GM21723 (cell line): Measurements from ENCODE around the gene ATP2C2.
"Not testable (repeated sequence)": the region's sequence is repeated elsewhere in the genome, so short reads cannot be mapped to it uniquely, and the experiment has no call there.

Source experiments
- ATAC-seq: cut with Tn5 transposase; IDR thresholded peaks from one replicate; pipeline ENCODE4 v1.9.1; 2021; ENCODE audit warnings: mild to moderate bottlenecking, moderate library complexity; ENCODE audit not compliant: unreplicated experiment

ATP2C2 gene

DNA sequence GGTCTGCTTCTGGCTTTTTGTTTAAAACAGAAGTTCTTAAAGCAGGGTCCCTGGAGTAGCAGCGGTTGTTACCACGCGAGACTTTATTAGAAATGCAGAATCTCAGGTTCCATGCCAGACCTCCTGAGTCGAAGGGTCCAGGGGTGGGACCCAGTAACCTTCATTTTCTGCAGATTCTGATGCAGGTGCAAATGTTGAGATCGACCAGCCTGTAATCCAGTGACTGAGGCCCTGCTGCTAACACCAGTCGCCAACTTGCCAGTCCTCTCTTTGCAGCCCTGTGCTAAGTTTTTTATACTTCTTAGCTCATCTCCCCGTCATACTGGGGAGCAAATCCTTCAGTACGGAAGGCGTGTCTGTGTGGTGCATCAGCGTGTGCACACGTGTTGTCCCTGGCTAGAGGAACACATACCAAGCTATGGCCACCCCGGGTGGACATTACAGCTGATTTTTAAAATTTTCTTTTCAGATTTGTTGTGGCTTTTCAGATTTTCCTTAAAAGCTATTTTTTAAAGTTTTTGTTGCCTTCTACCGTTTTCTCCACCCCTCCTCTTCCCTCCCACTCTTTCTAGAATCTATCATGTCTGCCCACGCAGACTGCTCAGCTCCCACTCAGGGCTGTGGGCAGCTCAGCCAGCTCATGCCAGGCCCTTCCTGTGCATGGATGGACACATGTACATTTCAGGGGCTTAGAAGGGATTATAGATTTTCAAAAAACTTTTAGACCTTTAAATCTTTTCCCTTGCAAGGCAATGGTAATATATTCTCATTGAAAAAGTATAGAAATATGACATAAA is 78.5 kb downstream of the ATP2C2 start:
- ATAC-seq = no peak

DNA sequence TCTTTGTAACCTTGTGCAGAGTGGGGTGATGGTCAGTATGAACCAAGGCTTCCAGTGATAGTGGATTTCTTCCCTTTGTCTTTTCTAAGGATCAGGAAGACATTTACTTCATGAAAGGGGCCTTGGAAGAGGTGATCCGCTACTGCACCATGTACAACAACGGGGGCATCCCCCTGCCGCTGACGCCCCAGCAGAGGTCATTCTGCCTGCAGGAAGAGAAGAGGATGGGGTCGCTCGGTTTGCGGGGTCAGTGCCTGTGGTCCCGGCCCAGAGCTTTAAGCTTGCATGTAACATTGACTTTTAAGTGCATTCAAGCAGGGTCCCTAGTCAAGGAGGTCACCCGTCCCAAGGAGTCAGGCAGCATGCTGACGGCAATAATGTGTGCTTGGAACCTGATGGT is 80.1 kb downstream of the ATP2C2 start:
- ATAC-seq = no peak

DNA sequence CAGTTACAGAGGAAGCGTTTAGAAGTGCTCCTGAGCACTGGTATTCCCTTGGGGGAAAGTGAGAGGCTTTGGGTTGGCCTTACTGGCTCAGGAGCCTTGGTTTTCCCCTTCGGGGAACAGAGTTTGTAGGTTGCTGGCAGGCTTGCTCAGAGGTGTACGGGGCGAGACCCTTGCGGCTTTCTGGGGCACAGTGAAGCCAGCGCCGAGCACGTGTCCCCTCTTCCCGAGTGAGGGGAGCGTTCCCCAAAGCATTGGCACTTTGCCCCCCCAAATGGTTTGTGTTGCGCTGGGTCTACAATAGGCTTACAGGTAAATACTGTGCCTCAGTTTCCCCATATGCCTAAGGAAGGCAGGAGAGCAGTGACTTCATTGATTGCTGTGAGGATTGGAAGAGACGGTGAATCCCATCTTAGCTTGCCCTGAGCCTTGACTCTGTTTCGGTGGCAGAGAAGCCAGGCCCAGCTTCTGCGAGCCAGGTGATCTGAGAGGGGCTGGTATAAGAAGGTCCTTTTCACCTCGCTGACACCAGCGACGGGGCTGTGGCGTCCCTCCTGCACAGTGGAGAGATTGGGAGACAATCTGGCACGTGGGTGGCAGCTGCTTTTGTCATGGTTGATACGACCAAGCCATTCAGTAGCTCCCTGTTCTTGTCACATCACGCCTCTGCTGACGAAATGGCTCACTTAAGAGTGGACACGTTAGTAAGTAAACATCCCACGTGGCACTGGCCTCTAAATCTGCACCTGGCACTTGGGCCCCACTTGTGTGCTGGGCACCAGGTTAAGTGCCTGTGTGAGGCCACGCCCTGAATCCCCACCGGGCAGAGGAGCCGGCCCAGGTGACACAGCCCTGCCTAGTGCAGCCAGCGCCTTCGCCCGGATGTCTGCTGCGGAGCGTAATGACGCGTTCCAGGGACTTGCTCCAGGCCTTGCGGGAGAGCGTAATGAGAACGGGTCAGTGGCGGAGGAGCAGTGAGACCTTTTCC is 81.1 kb downstream of the ATP2C2 start:
- no peak for ATAC-seq

DNA sequence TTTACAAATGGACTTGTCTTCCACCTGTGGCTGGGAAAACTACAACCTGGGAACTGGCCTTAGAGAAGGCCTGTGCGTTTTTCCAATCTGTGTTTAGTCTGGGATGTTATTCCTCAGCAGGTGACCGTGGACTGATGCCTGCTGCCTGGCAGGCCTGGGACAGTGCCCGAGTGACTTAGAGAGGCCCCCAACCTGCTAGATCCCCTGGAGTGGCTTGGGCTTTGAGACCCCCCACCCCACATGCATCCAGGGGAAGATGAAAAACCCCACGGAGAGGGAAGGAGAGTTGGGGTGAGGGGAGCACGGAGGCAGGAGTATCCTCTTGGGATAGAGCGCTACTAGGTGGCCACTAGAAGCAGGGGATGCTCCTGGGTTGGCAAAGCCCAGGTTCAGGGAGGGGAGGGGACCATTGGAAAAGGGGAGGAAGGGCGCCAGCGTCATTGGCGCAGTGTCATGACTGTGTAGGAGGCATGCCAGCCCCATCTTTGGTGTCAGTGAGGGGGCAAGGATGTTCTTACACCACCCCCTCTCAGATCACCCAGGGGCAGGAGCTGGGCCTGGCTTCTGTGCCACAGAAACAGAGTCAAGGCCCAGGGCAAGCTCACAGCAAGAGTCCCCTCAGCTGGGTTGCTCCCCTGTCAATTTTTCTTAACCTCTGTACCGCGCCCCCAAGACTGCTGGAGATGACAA is 82.0 kb downstream of the ATP2C2 start:
- no peak for ATAC-seq

DNA sequence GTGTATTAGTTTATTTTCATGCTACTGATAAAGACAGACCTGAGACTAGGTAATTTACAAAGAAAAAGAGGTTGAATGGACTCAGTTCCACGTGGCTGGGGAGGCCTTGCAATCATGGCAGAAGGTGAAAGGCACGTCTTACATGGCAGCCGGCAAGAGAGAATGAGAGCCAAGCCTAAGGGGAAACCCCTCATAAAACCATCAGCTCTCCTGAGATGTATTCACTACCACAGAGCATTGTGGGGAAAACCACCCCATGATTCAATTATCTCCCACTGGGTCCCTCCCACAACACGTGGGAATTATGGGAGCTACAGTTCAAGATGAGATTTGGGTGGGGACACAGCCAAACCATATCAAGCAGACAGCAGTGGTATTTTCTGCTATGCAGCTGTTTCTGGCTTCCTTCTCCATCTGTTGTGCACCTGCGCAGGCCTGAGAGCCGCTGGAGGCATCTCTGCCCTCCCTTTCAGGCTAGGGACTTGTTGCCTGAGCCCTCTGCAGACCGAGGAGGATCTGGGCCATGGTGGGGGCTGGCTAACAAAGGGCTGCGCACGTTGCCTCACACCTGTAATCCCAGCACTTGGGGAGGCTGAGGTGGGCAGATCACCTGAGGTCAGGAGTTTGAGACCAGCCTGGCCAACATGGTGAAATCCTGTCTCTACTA is 82.8 kb downstream of the ATP2C2 start:
- ATAC-seq = not testable (repeated sequence)

DNA sequence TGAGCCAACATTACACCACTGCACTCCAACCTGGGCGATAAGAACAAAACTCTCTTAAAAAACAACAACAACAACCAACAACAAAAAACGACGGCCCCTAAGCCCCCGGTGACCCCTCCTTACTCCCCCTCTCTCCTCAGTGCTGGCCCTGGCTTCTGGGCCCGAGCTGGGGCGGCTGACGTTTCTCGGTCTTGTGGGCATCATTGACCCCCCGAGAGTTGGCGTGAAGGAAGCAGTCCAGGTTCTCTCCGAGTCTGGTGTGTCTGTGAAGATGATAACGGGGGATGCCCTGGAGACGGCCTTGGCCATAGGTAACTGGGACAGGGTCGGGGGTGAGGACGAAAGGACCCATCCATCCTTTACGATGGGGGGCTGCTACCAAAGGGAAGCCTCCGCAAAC is 83.4 kb downstream of the ATP2C2 start:
- ATAC-seq = no peak

DNA sequence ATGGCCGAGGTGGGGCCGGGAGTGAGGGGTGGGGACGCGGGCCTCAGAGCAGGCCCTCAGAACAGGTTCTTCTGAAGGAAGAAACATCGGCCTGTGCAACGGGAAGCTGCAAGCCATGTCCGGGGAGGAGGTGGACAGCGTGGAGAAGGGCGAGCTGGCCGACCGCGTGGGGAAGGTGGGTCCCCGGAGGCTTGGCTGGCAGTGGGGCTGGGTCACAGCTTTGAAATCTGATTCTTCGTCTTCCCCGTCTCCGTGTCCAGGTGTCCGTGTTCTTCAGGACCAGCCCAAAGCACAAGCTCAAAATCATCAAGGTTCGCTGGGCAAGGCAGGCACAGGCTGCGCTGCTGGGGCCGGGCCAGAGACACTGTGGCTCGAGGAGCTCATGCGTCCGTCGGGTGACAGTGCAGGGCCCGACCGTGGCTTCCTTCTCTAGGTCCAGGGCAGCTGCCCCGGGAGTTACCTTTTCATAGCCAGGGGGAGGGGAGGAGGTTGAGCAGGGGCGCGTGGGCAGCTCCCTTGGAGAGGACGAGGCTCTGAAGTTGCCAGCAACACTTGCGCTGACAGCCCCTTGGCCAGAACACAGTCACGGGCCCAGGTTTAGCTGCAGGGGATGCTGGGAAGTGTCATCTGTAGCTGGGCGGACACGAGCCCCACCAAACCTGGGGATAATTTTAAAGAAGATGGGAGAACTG is 84.9 kb downstream of the ATP2C2 start:
- no peak for ATAC-seq

DNA sequence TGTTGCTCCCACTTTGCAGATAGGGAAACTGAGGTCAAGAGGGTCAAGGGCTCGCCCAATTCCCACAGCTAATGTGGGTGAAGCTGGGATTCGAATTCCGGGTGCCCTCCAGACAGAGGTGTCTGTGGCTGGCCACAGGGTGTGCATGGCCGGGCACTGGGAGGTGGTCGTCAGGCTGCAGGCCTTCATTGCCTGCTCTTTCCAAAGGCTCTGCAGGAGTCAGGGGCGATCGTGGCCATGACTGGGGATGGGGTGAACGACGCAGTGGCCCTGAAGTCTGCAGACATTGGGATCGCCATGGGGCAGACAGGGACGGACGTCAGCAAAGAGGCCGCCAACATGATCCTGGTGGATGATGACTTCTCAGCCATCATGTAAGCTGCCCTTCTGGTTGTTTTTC is 86.3 kb downstream of the ATP2C2 start:
- no peak for ATAC-seq

DNA sequence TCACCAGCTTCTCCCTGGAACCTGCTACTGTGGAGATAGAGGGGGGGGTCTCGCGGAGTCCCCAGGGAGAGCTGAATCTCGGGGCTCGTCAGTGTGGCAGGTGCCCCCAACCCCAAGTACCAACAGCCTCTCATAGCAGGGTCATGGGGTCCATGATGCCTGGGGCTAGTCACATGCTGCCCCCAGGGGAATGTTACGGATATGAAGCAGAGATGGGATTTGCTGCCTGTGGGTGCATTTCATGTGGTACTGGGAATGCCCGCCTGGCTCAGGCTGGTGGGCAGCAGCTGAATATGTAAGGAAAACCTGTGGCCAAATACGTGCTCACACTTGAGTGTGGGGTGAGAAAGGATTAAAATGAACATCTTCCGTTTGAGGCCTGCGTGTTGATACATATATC is 86.7 kb downstream of the ATP2C2 start:
- ATAC-seq = no peak

DNA sequence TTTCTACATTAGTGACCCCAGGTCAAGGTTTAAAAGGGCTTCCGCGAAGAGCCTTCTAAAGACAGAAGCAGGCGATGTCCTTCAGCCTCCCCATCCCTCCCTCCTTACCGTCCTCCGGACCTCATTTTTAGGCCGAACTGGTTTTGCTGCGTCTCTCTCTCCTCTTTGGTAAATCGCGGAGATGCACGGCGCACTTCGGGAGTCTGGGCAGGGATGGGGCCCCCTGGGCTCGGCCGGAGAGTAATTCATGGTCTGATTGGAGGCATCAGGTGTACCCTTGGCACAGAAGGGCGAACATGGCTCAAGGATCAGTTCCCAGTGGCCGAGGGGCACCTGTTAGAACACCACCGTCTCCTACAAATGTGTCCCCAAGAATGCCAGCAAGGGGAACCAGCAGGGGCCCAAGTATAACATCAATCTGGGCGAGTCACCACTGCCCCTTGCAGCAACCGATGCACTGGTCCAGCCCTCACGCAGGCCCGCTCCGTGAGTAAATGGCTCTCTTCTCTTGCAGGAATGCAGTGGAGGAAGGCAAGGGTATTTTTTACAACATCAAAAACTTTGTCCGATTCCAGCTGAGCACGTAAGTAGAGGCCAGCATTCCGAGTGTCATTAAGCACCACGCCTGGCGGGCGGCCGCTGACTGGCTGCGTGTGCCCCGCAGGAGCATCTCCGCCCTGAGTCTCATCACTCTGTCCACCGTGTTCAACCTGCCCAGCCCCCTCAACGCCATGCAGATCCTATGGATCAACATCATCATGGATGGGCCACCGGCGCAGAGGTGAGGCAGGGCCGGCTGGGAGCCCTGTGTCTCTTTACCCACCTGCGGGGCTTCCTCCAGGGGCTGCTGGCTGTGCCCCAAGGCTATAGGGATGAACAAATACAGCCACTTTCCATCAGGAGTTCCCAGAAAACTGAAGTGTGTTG is 90.5 kb downstream of the ATP2C2 start:
- no peak for ATAC-seq

DNA sequence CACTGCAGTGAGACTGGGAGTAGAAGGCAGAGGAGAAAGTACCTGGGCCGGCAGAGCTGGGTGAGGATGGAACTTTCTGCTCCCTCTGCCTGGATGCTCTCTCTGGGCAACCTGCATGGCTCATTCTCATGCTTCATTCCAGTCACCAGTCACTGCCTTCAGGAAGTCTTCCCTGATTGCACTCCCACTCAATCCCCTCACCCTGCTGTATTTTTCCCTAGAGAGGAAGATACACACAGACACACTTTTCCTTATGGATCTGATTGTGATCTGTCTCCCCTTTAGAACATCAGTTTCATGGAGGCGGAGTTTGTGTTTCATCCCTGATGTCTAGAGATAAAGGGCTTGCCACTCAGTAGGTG is 91.2 kb downstream of the ATP2C2 start:
- ATAC-seq = no peak

DNA sequence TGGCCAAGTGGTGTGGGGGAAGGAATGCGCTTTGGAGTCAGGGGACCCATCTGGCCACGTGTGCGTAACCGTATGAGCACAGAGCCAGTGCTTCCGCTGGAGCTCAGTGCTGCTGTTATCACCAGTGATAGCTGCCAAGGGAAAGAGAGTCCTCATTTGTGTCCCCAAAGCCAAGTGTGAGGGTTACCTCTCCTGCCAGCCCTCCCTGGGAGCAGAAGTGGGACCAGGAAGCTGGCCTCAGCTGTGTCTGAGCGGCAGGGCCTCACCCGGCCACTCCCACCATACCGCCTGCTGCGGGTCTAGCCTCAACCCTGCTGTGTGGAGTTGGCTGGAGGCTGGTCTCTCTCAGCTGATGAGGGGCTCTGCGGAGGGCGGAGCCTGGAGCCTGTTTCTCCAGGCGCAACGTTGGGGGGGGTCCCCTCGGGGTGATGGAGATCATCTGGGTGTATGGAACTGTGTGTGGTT is 91.6 kb downstream of the ATP2C2 start:
- ATAC-seq = no peak

DNA sequence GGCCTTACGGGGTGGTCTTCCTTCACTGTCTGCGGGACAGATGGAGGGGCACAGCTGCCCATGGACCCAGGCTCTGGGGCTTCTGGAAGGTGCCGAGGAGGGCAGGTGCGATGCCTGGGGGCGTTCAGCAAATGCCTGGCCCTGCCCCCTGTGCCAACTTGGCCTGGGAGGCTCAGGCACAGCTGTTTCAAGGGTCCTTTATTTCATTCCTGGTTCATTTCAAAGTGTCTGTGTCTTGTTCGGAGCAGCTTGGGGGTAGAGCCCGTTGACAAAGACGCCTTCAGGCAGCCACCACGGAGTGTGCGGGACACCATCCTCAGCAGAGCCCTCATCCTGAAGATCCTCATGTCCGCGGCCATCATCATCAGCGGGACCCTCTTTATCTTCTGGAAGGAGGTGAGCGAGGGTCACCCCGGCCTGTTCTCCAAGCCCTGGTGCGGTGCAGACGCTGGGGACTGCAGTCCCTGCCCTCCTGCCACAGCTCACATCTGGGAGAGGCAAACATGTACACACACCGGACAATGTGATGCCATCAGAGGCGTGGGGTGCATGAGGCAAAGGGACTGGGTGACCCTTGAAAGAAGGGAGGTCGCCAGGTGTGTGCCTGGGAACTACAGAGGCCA is 92.2 kb downstream of the ATP2C2 start:
- no peak for ATAC-seq

DNA sequence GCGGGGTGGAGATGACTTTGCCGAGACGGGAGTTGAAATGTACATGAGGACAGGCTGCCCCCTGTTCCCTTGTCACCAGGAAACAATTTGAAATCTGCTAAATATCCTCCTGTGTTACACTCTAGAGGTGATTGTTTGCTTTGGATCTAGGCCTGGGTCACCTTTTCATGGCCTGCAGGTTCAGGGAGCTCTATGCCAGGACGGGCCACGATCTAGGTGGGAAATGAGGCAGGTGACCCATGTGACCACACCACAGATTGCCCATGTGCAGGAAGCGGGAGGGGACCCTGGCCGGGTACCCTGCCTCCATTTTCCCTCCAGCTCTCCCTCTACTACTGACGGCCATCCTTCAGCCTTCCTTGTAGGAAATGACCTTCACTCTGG is 92.7 kb downstream of the ATP2C2 start:
- ATAC-seq = no peak

DNA sequence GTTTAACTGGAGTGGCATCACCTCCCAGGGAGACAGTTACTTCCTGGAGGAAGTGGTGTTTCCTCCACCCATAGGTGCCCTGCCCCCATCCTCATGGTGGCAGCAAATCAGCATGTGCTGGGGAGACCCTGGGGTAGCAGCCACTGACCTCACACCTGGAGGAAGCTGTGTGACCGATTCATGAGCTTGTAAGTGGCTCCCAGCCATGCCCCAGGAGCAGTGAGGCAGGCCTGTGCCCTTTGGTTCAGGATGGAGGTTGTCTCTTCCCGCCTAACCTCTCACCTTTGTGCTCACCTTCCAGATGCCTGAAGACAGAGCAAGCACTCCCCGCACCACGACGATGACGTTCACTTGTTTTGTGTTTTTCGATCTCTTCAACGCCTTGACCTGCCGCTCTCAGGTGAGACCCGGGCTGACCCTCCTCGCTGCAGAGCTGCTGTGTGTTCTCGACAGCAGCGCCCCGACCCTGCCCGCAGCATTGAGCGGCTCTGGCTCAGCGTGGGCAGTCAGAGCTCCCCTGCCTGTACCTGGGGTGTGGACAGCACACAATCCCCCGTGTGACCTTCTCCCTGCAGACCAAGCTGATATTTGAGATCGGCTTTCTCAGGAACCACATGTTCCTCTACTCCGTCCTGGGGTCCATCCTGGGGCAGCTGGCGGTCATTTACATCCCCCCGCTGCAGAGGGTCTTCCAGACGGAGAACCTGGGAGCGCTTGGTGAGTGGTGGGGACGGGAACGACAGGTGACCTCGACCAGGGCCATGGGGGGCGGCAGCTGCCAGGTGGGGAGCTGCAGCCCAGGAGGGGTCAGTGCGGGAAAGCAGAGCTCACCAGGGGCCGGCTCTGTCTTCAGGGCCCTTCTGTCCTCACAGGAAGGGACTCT is 93.3 kb downstream of the ATP2C2 start:
- no peak for ATAC-seq

DNA sequence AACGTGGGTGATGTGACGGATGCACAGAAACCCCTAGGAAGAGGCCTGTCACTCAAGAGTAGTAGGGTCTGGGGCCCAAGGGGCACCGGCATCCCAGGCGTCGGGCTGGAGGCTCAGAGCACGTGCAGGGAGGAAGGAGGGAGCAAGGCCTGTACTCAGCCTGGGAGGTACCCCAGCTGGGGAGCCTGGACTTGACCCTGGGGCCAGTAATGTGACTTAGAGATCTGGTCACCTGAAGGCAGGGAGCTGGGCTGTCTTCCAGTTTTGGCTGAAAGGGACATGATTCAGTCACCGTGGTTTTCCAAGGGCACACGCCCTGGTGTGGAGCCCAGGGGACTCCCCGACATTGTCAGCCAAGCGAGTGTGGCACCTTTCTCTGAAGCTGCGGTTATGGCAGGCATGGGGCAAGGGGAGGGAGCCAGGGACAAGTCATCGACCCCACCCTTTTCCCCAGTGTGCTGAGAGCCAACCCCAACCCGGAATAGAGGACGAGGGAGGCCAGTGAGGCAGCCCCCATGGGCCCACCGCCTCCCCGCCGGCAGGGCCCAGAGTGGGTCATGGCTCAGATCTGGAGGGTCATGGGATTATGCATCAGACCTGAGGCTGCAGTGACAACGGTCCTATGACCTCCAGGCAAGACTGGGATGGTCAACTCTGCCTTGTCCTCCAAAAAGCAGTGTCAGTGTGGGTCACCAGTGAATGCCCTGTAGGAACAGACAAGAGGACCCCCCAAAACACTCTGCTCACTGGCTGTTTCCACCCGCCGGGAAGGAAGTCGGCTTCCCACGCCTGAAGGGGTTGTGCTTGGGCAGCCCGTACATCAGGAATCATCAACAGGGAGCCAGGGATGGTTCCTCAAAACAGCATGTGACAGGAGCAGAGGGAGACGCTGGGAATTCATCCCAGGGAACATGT is 94.2 kb downstream of the ATP2C2 start:
- ATAC-seq = no peak

DNA sequence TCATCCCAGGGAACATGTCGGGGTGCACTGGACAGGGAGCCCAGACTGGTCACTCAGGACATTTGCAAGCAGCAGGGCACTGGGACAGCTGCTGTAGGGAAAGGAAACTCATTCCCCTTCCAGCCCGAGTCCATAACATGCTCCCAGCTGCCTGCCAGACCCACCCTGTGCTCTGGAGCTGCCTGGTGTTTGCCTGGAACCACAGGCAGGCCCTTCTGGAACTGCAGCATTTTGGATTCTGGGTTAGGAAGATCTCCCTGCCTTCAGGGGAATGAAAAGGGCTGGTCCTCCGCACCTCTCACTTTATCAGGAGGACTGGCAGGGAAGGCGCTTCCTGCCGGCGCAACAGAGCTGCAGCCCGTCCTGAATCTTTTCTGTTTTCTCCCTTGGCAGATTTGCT is 94.9 kb downstream of the ATP2C2 start:
- ATAC-seq = no peak
